Right ventricle myocardium superior (tissue), 1 donor: ENCODE results near the gene ADGRV1. TPM values are rescaled to one million over a fixed set of nuclear protein-coding genes. Genes with fewer than 3 reads are reported as not detected.
A peak's percentile ranks its signal among the peaks of the same experiment; 100 is the strongest.
"Not testable (repeated sequence)": the region's sequence is repeated elsewhere in the genome, so short reads cannot be mapped to it uniquely, and the experiment has no call there.

Source experiments
- ATAC-seq: fragments of 200-7000 bp; cut with Tn5 transposase; one replicate; pipeline ENCODE4 v1.9.1; 2020; ENCODE audit warnings: mild to moderate bottlenecking; ENCODE audit not compliant: poor library complexity
- DNase-seq: peaks from one replicate; pipeline ENCODE4 v3.0.0-alpha.2; 2020
- intact Hi-C: fragments of 100-400 bp; cut with DNase I; formaldehyde crosslinking; loops from one replicate; pipeline ENCODE4 v1.11.2; 2022
- total RNA-seq: library from RNA; stranded (reverse); fragmentation: NEBNext Ultra II Directional; extraction: Animal tissue kit (Norgen Biotek cat#: 25700); gene quantifications from one replicate; pipeline ENCODE4 v1.2.1, GENCODE V29; 2021
- donor health status: DM: no; HTN: yes; CAD: no; lungs with severe emphysema.

ADGRV1 gene
- total RNA-seq, 1 donor from 2014 or later = not detected

DNA sequence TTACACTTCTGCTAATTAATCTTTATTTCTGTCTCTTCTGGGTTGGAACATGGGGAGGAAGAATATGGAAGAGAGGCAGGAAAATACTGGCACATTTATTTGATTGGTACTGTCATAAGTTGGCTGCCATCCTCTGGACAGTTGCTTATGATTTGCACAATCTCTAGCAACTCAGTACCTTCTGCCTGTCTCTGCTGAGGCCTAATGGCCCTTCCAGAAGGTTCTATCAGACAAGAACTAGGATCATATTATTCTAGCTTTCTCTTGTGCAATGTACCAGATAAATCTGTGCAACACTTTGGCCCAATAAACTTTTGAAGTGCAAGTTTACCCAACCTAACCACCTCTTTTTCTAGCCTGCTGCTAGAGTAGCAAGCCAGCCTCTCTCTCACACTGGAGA, 489.5 kb downstream of the ADGRV1 start:
- DNase-seq (no peak), ATAC-seq (no peak)
- intact Hi-C loops = no loop called here

DNA sequence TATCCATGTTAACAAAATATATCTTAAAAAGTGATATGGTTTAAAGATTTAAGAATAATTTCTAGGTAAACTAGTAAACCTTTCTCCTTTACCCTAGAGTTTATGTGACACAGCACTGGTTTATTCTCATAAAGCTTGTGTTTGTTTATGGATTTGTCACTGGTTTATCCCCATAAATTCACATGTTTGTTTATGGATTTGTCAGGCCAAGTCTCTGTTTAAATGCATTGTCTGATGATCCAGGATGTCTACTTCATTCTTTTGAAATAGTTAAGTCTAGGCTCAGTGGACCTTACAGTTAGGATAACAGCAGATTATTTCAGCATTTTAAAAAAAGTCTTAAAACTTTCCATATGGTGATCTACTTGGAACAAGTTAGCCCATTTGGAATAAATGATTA, 490.5 kb downstream of the ADGRV1 start:
- intact Hi-C loops = no loop called here
- no peak for ATAC-seq
- no peak for DNase-seq

DNA sequence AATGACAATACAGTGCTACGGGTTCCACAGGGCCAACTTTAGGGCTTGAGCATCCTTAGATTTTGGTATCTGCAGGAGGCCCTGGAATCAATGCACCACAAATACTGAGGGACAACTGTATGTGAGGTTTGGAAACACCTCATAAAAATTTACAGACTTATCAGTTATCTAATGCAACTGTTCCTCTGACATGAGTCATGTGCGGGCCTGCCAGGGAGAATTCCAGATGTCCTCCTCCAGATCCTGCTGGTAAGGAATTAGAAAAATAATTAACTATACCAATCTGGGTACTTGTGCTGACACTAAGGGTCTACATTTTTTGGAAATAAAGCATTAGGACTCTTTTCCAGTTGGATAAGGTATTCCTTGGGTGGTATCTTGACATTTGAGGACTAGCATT, 491.2 kb downstream of the ADGRV1 start:
- no peak for ATAC-seq
- DNase-seq = no peak
- intact Hi-C loops = no loop called here

DNA sequence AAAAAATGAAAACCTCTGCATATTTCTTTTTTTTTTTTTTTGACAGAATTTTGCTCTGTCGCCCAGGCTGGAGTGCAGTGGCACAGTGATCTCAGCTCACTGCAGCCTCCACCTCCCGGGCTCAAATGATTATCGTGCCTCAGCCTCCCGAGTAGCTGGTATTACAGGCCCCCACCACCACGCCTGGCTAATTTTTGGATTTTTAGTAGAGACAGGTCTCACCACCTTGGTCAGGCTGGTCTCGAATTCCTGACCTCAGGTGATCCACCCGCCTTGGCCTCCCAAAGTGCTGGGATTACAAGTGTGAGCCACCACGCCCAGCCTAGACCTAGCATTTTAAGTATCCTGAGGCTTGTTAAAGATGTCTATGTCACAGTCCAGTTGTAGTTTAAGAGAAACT, 493.8 kb downstream of the ADGRV1 start:
- intact Hi-C loops, ATAC-seq, DNase-seq: not testable (repeated sequence)

DNA sequence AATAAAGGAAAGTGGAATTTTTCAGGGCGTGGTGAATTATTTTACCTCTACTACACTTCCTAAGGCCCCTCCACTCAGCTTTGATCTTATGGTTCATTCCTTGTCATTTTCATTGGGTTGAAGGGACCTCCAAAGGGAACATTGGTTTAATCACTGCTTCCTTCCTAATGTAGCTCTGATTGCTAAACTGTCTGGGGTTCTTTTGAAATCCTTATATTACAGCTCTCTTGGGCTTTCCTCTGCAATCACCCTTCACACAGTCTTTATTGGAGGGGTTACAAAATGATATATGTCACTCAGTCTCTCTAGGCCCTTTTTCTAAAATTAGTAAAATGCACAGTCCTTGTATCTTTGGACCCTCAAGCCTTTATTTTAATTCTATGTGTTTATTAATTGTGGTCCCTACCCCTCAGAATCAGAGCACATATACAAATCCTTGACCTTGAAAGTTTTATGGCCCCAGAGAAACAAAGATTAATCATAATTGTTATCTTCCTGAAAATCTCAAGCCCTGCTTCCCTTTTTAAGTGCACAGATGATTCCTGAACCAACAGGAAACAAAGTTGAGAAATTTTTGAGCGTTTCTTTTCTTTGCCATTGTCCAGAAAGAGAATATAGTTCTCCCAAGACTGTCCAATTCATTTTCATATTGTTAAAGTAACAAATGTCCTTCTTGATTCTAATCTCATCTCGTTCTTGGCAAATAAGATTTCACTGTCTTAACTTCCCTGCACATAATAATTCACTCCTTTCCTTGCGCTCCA, 494.6 kb downstream of the ADGRV1 start:
- DNase-seq (no peak), ATAC-seq (peak; percentile 56)
- intact Hi-C loops = no loop called here

DNA sequence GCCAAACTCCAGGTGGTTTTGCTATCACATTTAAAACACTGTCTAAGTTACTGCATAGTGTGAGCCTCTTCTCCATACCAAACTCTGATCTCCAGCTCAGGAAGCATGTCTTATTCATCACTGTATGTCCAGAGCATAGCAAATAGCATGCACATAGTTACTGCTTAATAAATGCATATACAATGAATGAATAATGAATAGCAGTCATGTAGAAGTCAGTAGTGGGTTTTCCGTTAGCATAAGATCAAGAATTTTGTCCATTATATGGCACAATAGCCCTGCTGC, 495.1 kb downstream of the ADGRV1 start:
- no peak for DNase-seq
- no peak for ATAC-seq
- intact Hi-C loops = no loop called here

DNA sequence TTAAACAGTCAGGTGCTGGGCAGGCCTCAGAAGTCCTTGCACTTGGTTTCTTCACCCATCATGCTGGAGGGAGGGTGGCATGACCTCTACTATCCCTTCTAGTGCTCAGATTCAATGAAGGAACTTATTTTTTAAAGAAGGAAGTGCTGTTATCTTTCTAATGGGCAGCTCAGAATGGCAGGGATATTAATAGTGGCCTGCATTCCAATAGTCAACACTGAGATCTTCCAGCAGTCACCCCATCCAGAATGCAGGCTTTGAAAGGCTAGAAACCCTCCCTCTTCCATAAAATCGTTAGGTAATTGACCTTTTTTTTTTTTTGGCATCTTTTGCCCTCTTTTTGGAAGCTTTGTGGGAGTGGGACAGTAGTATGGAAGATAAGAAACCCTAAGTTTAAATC, 499.6 kb downstream of the ADGRV1 start:
- ATAC-seq = peak; percentile 45
- intact Hi-C loops = no loop called here
- DNase-seq = no peak

DNA sequence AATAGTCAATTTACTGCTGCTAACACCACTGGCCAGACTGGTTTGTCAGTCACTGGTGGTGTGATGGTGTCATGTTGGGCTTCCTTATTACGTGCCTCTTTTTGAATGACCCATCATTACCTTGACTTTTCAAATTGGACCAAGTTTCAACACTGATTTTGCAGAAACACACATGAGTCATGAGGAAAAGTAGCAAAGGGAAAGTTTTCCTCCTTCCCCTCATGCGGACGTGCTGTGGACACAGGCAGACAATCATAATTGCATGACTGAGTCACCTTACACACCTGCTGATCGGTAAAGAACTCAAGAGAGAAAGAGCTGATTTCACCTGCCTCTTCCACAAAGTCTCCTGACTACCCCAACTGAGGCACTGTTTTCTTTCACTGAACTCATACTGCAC, 500.0 kb downstream of the ADGRV1 start:
- intact Hi-C loops = no loop called here
- ATAC-seq = peak; percentile 20

DNA sequence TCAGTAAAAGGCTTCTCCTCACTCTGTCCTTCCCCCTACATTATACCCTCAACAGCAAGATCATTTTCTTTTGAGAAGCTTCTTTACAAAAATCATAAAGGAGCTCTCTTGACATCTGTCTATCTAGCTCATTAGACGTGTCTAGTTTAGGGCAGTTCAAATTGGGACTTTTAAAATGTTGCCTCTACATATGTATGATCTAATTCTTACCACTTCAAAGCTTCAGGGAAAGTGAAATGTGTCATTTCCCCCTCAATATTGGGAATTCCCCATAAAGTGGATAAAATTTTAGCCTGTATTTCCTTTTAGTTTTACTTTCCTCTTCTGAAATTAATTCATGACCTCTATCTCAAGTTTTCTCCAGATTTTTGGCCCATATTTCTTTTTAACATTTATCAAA, 500.8 kb downstream of the ADGRV1 start:
- DNase-seq (no peak), ATAC-seq (no peak)
- intact Hi-C loops = no loop called here

More for the DNA sequence above, 500.0 kb downstream of the ADGRV1 start:
- DNase-seq = no peak

DNA sequence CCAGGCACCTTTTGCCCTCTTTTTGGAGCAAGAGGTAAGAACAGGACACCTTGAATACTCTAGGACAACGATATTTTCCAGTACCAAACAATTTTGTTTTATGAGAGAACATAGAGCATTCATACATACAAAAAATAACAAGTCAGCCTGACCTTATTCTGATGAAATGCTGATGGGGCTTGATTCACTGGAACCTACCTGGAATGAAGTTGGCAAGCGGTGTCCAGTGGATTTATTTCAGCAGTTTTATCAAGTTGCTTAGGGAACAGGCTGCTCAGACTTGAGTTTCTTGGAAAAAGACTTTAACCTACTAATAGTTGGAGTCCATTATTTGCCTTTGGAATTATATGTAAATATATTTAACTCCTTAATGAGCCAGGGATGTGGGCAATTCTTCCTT, 502.5 kb downstream of the ADGRV1 start:
- no peak for DNase-seq
- intact Hi-C loops = no loop called here
- ATAC-seq = no peak

DNA sequence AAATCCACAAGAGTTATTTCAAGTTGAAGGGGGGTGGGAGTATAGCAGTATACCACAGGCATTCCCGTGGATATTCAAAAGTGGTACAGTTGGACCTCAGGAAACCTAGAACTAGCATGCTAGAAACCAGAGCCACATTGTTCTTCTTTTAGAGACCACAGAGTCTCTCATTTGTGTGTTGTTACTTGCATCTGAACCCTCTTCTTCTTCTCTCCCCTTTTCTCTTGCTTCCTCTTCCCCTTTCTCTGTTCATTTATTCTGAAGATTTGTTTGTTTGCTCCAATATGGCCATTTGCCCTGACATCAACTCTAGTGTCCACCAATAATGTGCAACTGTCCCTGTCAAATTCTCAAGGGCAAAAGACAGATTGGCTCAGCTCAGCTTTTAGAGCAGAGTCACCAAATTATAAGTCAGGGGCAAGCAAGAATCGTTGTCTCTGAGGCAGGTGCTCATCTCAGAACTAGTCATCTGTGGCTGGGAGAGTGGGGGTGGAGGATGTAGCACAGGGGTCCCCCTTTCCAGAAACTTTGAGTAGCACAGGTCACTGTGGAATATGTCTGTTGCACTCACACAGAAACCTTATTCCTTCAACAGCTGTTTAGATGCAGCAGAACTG, 503.5 kb downstream of the ADGRV1 start:
- DNase-seq (no peak), ATAC-seq (no peak)
- intact Hi-C loops = no loop called here

DNA sequence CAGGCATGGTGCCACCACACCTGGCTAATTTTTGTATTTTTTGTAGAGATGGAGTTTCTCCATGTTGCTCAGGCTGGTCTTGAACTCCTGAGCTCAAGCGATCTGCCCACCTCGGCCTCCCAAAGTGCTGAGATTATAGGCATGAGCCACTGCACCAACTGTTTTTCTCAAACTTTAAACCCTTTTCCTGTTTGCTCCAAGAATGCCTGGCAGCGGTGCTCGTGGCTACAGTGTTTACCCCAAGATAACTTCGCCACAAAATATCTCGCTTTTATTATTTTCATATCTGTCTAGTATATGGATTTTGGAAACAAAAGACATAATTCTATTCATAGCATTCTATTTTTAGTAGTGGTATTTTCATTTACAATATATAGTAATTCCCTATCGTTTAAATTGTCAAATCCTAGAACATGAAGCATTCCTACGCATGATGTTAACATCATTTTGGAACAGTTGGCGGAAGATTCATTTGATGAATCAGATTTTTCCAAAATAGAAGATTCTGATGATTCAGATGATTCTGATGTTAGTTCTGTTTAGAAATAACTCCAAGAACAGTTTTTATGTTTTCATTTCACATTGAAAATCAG, 504.6 kb downstream of the ADGRV1 start:
- DNase-seq, intact Hi-C loops, ATAC-seq: not testable (repeated sequence)

DNA sequence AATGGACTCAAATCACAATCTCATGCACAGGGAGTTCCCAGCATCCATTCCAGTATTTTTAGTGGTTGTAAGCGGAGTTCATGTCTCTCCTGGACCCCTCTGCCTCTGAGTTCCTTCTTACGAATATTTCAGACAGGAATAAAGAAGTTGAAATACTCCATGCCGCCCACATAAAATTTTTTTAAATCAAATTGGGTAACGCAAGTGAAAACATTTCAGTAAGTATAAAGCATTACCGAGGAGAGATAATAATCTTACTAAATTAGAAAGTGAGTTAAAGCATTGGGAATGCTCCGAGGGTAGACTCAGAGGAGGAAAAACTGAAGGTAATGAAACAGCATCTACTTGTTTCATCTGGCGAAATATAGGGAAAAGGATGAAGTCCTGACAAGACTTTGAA, 506.9 kb downstream of the ADGRV1 start:
- no peak for ATAC-seq
- intact Hi-C loops = no loop called here
- no peak for DNase-seq

DNA sequence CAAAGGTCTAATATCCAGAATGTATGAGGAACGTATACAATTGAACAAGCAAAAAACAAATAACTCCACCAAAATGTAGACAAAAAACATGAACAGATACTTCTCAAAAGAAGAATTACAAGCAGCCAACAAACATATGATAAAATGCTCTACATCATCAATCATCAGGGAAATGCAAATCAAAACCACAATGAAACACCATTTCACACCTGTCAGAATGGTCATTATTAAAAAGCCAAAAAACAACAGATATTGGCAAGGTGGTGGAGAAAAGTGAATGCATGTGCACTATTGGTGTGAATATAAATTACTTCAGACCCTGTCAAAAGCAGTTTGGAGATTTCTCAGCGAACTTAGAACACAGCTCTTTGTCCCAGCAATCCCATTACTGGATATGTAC, 510.8 kb downstream of the ADGRV1 start:
- intact Hi-C loops = no loop called here
- ATAC-seq = no peak

DNA sequence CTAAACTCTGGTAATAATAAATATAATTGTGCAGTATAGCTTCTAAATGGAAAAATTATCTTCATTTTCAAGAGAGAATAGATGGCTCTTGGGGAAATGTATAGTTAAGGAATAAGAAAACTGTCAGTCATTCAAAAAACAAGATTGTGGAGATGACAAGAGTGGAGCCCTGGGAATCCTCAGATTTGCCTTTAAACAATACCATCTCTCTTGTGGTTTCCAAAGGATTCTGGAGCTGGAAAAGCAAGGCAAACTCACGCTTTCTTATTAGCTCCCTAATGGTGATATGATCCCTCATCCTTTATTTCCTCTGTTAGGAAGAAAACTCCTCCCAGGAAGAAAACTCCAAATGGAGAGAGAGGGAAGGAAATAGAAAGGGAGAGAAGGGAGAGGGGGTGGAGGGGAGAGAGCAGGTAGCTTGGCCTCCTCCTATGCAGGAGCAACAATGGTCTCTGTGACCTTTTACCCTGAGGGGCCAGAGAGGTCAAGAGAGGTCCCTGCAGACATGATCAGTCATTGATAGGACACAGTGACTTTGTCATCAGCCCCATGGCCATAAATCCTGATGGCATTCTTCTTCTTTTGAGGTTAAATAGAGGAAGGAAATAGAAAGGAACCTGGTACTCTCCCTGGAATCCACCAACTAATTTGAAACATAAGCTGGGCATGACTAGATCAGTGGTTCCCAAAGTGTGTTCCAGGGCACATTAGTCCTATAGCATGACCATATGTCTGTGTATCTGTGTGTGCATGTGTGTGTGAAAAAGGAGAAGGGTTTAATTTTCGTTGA, 512.4 kb downstream of the ADGRV1 start:
- intact Hi-C loops = no loop called here
- no peak for ATAC-seq

More for the DNA sequence above, 510.8 kb downstream of the ADGRV1 start:
- no peak for DNase-seq

DNA sequence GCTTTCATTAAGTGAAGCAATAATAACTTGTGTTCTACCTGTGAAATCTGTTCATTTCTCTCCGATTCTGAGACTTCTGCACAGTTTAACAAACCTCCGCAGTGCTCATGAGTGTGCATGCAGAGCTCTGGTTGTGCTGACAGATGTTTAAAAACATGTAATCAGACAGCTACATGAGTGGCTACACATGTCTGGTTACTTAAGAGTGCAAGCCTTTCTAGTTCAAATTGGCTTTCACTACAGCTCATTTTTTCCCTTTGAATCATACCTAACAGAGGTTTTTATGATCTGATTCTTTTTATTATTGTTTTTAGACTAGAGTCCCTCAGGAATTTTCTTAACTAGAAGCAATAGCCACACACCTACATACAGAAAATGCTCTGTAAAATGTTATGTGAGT, 514.3 kb downstream of the ADGRV1 start:
- no peak for ATAC-seq
- no peak for DNase-seq
- intact Hi-C loops = no loop called here

More for the DNA sequence above, 512.4 kb downstream of the ADGRV1 start:
- DNase-seq = no peak

DNA sequence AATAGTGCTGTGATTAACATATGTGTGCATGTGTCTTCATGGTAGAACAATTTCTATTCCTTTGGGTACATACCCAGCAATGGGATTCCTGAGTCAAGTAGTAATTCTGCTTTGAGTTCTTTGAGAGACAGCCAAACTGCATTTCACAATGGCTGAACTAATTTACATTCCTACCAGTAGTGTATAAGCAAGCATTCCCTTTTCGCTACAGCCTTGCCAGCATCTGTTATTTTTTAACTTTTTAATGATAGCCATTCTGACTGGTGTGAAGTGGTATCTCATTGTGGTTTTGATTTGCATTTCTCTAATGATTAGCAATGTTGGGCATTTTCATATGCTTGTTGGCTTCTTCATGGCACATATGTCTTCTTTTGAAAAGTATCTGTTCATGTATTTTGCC, 516.0 kb downstream of the ADGRV1 start:
- ATAC-seq = no peak
- intact Hi-C loops = no loop called here
- no peak for DNase-seq

DNA sequence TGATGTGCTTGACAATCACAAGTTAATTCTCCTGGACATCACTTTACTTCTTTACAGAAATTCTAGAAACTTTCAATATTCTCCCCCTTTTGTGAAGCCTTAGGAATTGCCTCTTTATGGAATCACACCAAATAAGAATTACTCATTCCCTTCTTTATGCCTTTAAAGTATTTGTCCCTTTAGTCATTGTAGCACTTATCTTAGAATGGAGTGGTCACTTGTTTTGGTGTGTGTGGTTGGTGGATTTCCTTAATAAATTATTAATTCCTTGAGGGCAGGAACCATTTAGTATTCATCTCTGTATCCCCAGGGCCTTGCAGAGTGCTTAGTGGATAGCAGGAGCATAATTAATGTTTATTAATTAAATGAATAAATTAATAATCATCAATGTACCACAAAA, 517.5 kb downstream of the ADGRV1 start:
- DNase-seq (no peak), ATAC-seq (no peak)
- intact Hi-C loops = no loop called here

DNA sequence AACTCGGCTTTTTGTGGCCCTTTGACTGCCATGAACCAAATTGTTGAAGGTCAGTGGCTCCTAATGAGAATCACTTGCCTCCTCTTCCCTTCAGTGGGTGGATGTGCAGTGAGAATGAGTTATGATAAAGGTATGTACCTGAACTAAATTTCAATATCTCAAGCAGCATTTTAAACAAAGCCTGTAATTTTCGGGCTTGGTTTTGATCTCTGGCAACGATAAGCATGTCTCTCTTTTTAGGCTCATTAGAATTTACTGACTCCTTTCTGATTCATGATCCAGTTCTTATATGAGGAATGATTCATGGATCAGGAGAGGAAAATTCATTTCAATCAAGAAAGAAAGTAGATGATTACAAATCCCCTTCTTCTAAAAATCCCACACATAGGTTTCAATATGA, 519.0 kb downstream of the ADGRV1 start:
- ATAC-seq (no peak), DNase-seq (no peak)
- intact Hi-C loops = no loop called here

DNA sequence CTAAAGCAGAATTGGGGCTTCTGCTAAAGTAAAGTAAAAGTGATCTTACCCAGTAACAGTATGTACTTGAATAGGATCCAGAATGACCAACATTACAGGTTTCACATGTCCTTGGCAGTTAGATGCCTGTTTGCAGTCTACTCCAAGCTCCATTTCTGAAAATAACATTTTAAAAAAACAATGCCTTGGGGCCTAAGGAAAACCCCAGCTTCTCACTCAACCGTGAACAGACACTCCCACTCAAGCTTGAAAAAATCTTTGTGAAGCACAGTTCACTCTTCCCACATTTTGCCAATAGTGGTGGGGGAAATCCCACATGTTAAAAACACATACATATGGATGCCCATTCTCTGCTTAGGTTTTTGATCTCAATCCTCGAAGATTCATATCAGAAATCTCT, 520.4 kb downstream of the ADGRV1 start:
- ATAC-seq (no peak), DNase-seq (no peak)
- intact Hi-C loops = no loop called here
